MM.1S (cell line): Measurements from ENCODE around the gene GMPR.

Source experiments
- DNase-seq: peaks from one replicate; pipeline ENCODE4 v3.0.0-alpha.2; 2015
- H2AFZ ChIP-seq: fragments of 300-600 bp; sonication (generic); 2 replicates; pipeline ENCODE4 v1.6.0; 2016; ENCODE audit warnings: antibody characterized with exemption, low read length
- H3F3A ChIP-seq: fragments of 300-600 bp; sonication (generic); 2 replicates; pipeline ENCODE4 v1.6.1; 2016; ENCODE audit warnings: mild to moderate bottlenecking, antibody characterized with exemption, low read length, moderate library complexity, mixed read lengths; ENCODE audit not compliant: insufficient read depth
- H3K27ac ChIP-seq: fragments of 300-600 bp; sonication (generic); 2 replicates; pipeline ENCODE4 v1.5.1; 2016; ENCODE audit warnings: mild to moderate bottlenecking, low read length
- H3K27me3 ChIP-seq: fragments of 300-600 bp; sonication (generic); replicated peaks from 2 replicates; pipeline ENCODE4 v1.6.0; 2016; ENCODE audit warnings: low read length; ENCODE audit not compliant: insufficient read depth
- H3K36me3 ChIP-seq: fragments of 300-600 bp; sonication (generic); replicated peaks from 2 replicates; pipeline ENCODE4 v1.6.1; 2016; ENCODE audit warnings: mild to moderate bottlenecking, low read length, mixed read lengths; ENCODE audit not compliant: insufficient read depth
- H3K4me1 ChIP-seq: fragments of 300-600 bp; sonication (generic); 2 replicates; pipeline ENCODE4 v1.6.1; 2016; ENCODE audit warnings: low read length, mixed read lengths
- H3K4me2 ChIP-seq: fragments of 300-600 bp; sonication (generic); 2 replicates; pipeline ENCODE4 v1.6.0; 2016; ENCODE audit warnings: low read depth, low read length
- H3K4me3 ChIP-seq: fragments of 300-600 bp; sonication (generic); 2 replicates; pipeline ENCODE4 v1.5.1; 2016; ENCODE audit warnings: low read length, mixed read lengths
- H3K79me2 ChIP-seq: fragments of 300-600 bp; sonication (generic); 2 replicates; pipeline ENCODE4 v1.6.1; 2016; ENCODE audit warnings: mixed run types, low read length, mixed read lengths
- H3K9ac ChIP-seq: fragments of 300-600 bp; sonication (generic); 2 replicates; pipeline ENCODE4 v1.6.1; 2016; ENCODE audit warnings: low read length, mixed read lengths
- H3K9me2 ChIP-seq: fragments of 300-600 bp; sonication (generic); replicated peaks from 2 replicates; pipeline ENCODE4 v1.6.1; 2016; ENCODE audit warnings: mild to moderate bottlenecking, low read length, mixed read lengths; ENCODE audit not compliant: insufficient read depth
- H3K9me3 ChIP-seq: fragments of 300-600 bp; sonication (generic); replicated peaks from 2 replicates; pipeline ENCODE4 v1.6.1; 2016; ENCODE audit warnings: mild to moderate bottlenecking, low read length, mixed read lengths; ENCODE audit not compliant: insufficient read depth
- H4K20me1 ChIP-seq: fragments of 300-600 bp; sonication (generic); 2 replicates; pipeline ENCODE4 v1.6.1; 2016; ENCODE audit warnings: mild to moderate bottlenecking, low read length, moderate library complexity, mixed read lengths; ENCODE audit not compliant: insufficient read depth
- EZH2 ChIP-seq: fragments of 300-600 bp; sonication (generic); optimal IDR thresholded peaks from 2 replicates; pipeline ENCODE3; 2017; ENCODE audit warnings: low read depth, mild to moderate bottlenecking, antibody characterized with exemption, low read length, mixed read lengths
- EZH2phosphoT487 ChIP-seq: fragments of 300-600 bp; sonication (generic); IDR thresholded peaks from 2 replicates; pipeline ENCODE4 v1.6.1; 2018; ENCODE audit warnings: antibody characterized with exemption, low read length
- TF ChIP-seq, protein P1 (sequence below): fragments of 300-600 bp; sonication (generic); IDR thresholded peaks from 2 replicates; pipeline ENCODE4 v1.5.1; 2016; ENCODE audit warnings: antibody characterized with exemption, low read length, mixed read lengths

Gene GMPR

DNA sequence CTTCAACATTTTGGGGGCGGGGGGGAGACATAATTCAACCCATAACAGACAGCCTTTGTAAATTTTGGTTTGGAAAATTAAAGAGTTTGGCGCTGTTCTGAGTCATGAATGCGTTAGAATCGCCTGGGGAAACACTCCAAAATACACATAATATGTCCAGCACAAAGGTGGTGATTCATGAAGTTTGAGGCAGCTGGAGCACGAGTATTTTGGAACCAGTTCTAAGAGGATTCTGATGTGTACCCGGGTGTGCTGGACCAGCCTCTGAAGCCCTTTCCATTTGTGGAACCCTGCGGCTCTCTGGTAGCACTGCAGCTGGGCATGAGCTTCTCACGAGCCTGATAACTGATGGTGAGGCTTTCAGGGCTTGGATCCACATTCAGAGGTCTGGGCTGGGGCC, 4.7 kb downstream of the GMPR start:
- no peak overlapping the region for H3K27ac ChIP-seq
- H3K9me3 ChIP-seq: no peaks in the 10 kb centered on the region
- TF ChIP-seq EZH2phosphoT487: no peak
- no peak for TF ChIP-seq EZH2
- TF ChIP-seq, protein P1, sequence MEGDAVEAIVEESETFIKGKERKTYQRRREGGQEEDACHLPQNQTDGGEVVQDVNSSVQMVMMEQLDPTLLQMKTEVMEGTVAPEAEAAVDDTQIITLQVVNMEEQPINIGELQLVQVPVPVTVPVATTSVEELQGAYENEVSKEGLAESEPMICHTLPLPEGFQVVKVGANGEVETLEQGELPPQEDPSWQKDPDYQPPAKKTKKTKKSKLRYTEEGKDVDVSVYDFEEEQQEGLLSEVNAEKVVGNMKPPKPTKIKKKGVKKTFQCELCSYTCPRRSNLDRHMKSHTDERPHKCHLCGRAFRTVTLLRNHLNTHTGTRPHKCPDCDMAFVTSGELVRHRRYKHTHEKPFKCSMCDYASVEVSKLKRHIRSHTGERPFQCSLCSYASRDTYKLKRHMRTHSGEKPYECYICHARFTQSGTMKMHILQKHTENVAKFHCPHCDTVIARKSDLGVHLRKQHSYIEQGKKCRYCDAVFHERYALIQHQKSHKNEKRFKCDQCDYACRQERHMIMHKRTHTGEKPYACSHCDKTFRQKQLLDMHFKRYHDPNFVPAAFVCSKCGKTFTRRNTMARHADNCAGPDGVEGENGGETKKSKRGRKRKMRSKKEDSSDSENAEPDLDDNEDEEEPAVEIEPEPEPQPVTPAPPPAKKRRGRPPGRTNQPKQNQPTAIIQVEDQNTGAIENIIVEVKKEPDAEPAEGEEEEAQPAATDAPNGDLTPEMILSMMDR: no peak
- H3K27me3 ChIP-seq: 0 out of 2 replicates have a peak, but pooled peaks cover 10% of the 10 kb centered on the region
- no peak for DNase-seq
- H3K4me2 ChIP-seq: no peak overlapping the region
- no peaks in the 10 kb centered on the region for H3K9me2 ChIP-seq
- no peak overlapping the region for H3K9ac ChIP-seq
- no peaks in the 10 kb centered on the region for H3K36me3 ChIP-seq
- no peaks in the 10 kb centered on the region for H3F3A ChIP-seq
- H2AFZ ChIP-seq: no peak overlapping the region
- H3K4me3 ChIP-seq: no peak overlapping the region
- no peaks in the 10 kb centered on the region for H4K20me1 ChIP-seq
- no peaks in the 10 kb centered on the region for H3K4me1 ChIP-seq
- H3K79me2 ChIP-seq: no peaks in the 10 kb centered on the region

DNA sequence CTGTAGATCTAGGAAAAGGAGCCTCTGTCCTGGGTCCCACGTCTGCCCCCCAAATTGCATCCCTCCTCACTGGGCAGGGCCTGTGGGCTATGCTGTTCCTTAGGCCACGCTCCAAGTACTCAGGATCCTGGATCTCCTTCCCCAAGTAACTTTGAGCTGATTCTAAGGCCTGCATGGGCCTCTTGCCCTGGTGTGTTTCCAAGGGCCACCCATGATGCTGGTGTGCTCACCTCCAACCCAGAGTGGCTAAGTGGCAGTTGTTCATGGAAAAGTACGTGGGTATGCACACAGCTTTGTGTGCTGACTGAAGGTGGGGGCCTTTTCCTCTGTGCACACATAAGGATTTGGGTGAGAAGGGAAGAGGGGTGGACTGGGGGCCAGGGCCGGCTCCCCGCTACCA, 5.3 kb downstream of the GMPR start:
- Histone ChIP-seq H3K79me2 (no peaks in the 10 kb centered on the region), H3F3A (no peaks in the 10 kb centered on the region), H3K4me2 (no peak overlapping the region), H3K9ac (no peak overlapping the region), H3K27ac (no peak overlapping the region), H3K36me3 (no peaks in the 10 kb centered on the region), H3K4me3 (no peak overlapping the region), H3K27me3 (0 out of 2 replicates have a peak, but pooled peaks cover 10% of the 10 kb centered on the region), H3K4me1 (no peaks in the 10 kb centered on the region), H3K9me3 (no peaks in the 10 kb centered on the region), H3K9me2 (no peaks in the 10 kb centered on the region), H2AFZ (no peak overlapping the region), H4K20me1 (no peaks in the 10 kb centered on the region)
- DNase-seq: no peak
- TF ChIP-seq EZH2phosphoT487 (no peak), EZH2 (no peak)
- TF ChIP-seq, protein P1: no peak

DNA sequence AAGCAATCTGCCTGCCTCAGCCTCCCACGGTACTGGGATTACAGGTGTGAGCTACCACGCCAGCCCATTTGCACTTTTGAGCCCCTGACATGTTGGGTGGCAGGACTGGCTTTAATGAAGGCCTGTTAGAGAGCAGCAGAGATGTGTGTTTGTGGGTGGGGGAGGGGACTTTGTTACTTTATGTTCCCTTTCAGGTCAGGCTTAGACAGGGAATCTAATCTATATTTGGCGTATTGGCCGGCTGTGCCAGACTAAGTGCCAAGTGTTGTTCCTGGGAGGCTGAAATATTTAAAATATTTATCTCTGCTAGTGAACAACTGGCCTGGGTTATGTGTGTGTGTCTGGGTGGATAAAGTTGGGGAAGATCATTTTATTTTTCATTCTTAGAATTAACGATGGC, 6.1 kb downstream of the GMPR start:
- Histone ChIP-seq H3K4me2 (no peak overlapping the region), H3F3A (no peaks in the 10 kb centered on the region), H3K79me2 (no peaks in the 10 kb centered on the region), H3K9me2 (no peaks in the 10 kb centered on the region), H3K9me3 (no peaks in the 10 kb centered on the region), H3K4me3 (no peak overlapping the region), H3K4me1 (no peaks in the 10 kb centered on the region), H3K27me3 (0 out of 2 replicates have a peak, but pooled peaks cover 6% of the 10 kb centered on the region), H2AFZ (no peak overlapping the region), H3K27ac (no peak overlapping the region), H3K9ac (no peak overlapping the region), H3K36me3 (no peaks in the 10 kb centered on the region), H4K20me1 (no peaks in the 10 kb centered on the region)
- no peak for DNase-seq
- TF ChIP-seq EZH2 (no peak), EZH2phosphoT487 (no peak)
- TF ChIP-seq, protein P1: no peak
